ENCODE results near the gene ARHGAP42.

DNA sequence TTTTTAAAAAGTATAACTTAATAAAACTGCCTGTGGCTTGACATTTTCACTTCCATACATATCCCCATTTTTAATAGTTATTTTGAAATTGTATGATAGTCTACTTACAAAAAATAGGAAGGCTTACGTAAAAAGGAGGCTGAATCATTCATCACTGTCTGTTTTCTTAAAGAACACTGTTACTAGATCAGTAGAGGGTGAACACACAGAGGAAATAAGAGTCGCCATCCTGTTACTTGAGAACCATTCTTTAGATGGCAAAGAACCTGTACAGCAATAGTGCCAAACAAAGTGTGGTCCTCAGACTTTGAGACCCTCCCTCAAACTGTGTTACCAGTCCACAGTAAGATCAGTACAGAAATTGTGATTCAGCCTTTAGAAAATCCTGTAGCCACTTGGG, 261.8 kb downstream of the ARHGAP42 start:
- TF ChIP-seq, protein P1, sequence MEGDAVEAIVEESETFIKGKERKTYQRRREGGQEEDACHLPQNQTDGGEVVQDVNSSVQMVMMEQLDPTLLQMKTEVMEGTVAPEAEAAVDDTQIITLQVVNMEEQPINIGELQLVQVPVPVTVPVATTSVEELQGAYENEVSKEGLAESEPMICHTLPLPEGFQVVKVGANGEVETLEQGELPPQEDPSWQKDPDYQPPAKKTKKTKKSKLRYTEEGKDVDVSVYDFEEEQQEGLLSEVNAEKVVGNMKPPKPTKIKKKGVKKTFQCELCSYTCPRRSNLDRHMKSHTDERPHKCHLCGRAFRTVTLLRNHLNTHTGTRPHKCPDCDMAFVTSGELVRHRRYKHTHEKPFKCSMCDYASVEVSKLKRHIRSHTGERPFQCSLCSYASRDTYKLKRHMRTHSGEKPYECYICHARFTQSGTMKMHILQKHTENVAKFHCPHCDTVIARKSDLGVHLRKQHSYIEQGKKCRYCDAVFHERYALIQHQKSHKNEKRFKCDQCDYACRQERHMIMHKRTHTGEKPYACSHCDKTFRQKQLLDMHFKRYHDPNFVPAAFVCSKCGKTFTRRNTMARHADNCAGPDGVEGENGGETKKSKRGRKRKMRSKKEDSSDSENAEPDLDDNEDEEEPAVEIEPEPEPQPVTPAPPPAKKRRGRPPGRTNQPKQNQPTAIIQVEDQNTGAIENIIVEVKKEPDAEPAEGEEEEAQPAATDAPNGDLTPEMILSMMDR (conservative IDR thresholded peaks at IDR 0.05; ENCODE audit: low read depth, low read length): no peak
- TF ChIP-seq, protein P2, sequence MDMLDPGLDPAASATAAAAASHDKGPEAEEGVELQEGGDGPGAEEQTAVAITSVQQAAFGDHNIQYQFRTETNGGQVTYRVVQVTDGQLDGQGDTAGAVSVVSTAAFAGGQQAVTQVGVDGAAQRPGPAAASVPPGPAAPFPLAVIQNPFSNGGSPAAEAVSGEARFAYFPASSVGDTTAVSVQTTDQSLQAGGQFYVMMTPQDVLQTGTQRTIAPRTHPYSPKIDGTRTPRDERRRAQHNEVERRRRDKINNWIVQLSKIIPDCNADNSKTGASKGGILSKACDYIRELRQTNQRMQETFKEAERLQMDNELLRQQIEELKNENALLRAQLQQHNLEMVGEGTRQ (IDR thresholded peaks at IDR 0.05; ENCODE audit: low read depth, low read length): no peak
- TF ChIP-seq POLR2A (IDR thresholded peaks at IDR 0.05; ENCODE audit: low read depth, low read length): no peak
- no peak for TF ChIP-seq SMC3 (IDR thresholded peaks at IDR 0.05; ENCODE audit: low read depth, low read length)
- no peak for TF ChIP-seq CHD1 (IDR thresholded peaks at IDR 0.05; ENCODE audit: low read depth, low read length)
- TF ChIP-seq RAD21 (IDR thresholded peaks at IDR 0.05; ENCODE audit: low read length): no peak
- no peak for TF ChIP-seq CEBPB (IDR thresholded peaks at IDR 0.05; ENCODE audit: low read depth, low read length)
- TF ChIP-seq MXI1 (IDR thresholded peaks at IDR 0.05; ENCODE audit: borderline replicate concordance, low read depth, low read length): no peak

Measured in IMR-90 (cell line).